Trophoblast cell (in vitro differentiated cells and primary cell): ENCODE data around the gene EPN1.
A peak's percentile ranks its signal among the peaks of the same experiment; 100 is the strongest.

Experiments
- DNase-seq, 2 donors: peaks; one replicate each; pipeline ENCODE4 v3.0.0-alpha.2; 2016
- H2AFZ ChIP-seq: 2 replicates; pipeline ENCODE4 v1.6.1; 2013; ENCODE audit warnings: low read length, moderate library complexity, mild to moderate bottlenecking; ENCODE audit not compliant: insufficient read depth, poor library complexity
- H2AK5ac ChIP-seq: 2 replicates; pipeline ENCODE4 v1.6.1; 2013; ENCODE audit warnings: mild to moderate bottlenecking, low read length
- H2BK120ac ChIP-seq: 2 replicates; pipeline ENCODE4 v1.6.1; 2013; ENCODE audit warnings: low read length, mild to moderate bottlenecking, moderate library complexity; ENCODE audit not compliant: insufficient read depth, poor library complexity
- H2BK12ac ChIP-seq: 2 replicates; pipeline ENCODE4 v1.6.1; 2013; ENCODE audit warnings: mild to moderate bottlenecking, low read length, moderate library complexity
- H2BK5ac ChIP-seq: 2 replicates; pipeline ENCODE4 v1.6.1; 2013; ENCODE audit warnings: low read length, low read depth, moderate library complexity, mild to moderate bottlenecking; ENCODE audit not compliant: poor library complexity
- H3K14ac ChIP-seq: 2 replicates; pipeline ENCODE4 v1.6.1; 2013; ENCODE audit warnings: mild to moderate bottlenecking, low read length
- H3K18ac ChIP-seq: 2 replicates; pipeline ENCODE4 v1.6.1; 2013; ENCODE audit warnings: mild to moderate bottlenecking, low read length
- H3K23ac ChIP-seq: 2 replicates; pipeline ENCODE4 v1.6.1; 2013; ENCODE audit warnings: low read length
- H3K27ac ChIP-seq: 2 replicates; pipeline ENCODE4 v1.5.1; 2013; ENCODE audit warnings: low read depth, mild to moderate bottlenecking, inconsistent platforms, low read length, moderate library complexity
- H3K27me3 ChIP-seq: 2 replicates; pipeline ENCODE4 v1.6.1; 2013; ENCODE audit warnings: inconsistent platforms, mild to moderate bottlenecking, low read length, moderate library complexity; ENCODE audit not compliant: insufficient read depth
- H3K36me3 ChIP-seq, 2 experiments: 1 replicate in 1 of 2; 2 replicates in 1 of 2; pipeline ENCODE4 v1.6.1; 2013; ENCODE audit warnings: low read length in 2 of 2, mild to moderate bottlenecking in 2 of 2, moderate library complexity in 1 of 2; ENCODE audit not compliant: insufficient read depth in 2 of 2, control insufficient read depth in 1 of 2
- H3K4ac ChIP-seq: 2 replicates; pipeline ENCODE4 v1.6.1; 2013; ENCODE audit warnings: low read depth, mild to moderate bottlenecking, low read length, moderate library complexity
- H3K4me1 ChIP-seq, 2 experiments: 1 replicate in 1 of 2; 2 replicates in 1 of 2; pipeline ENCODE4 v1.6.1; 2013; ENCODE audit warnings: low read length in 2 of 2, mild to moderate bottlenecking in 2 of 2, moderate library complexity in 1 of 2; ENCODE audit not compliant: insufficient read depth in 2 of 2, control insufficient read depth in 1 of 2
- H3K4me2 ChIP-seq: 2 replicates; pipeline ENCODE4 v1.6.1; 2013; ENCODE audit warnings: inconsistent platforms, mild to moderate bottlenecking, low read length, moderate library complexity
- H3K4me3 ChIP-seq: 2 replicates; pipeline ENCODE4 v1.5.1; 2013; ENCODE audit warnings: mild to moderate bottlenecking, low read depth, low read length, inconsistent platforms
- H3K79me1 ChIP-seq: one replicate; pipeline ENCODE4 v1.6.1; 2013; ENCODE audit warnings: low read length
- H3K79me2 ChIP-seq: 2 replicates; pipeline ENCODE4 v1.6.1; 2013; ENCODE audit warnings: low read length, mild to moderate bottlenecking; ENCODE audit not compliant: control insufficient read depth, insufficient read depth, poor library complexity
- H3K9ac ChIP-seq: 2 replicates; pipeline ENCODE4 v1.6.1; 2013; ENCODE audit warnings: mild to moderate bottlenecking, low read length
- H3K9me3 ChIP-seq: 2 replicates; pipeline ENCODE4 v1.6.1; 2013; ENCODE audit warnings: low read depth, mild to moderate bottlenecking, control low read depth, inconsistent platforms, low read length; ENCODE audit not compliant: insufficient read depth
- H4K12ac ChIP-seq: 2 replicates; pipeline ENCODE4 v1.6.1; 2013; ENCODE audit warnings: low read depth, mild to moderate bottlenecking, low read length, moderate library complexity
- H4K8ac ChIP-seq: 2 replicates; pipeline ENCODE4 v1.6.1; 2013; ENCODE audit warnings: low read depth, mild to moderate bottlenecking, low read length, moderate library complexity
- H4K91ac ChIP-seq: one replicate; pipeline ENCODE4 v1.6.1; 2013; ENCODE audit warnings: low read depth, mild to moderate bottlenecking, low read length, moderate library complexity
- WGBS: extraction: QIAGEN DNeasy Blood & Tissue Kit; methylation state at CpG from one replicate; pipeline ENCODE4 v1.1.7; 2013; ENCODE audit warnings: missing lambda C conversion rate; ENCODE audit not compliant: insufficient read length, insufficient coverage; ENCODE audit errors: extremely low coverage; 5-methylcytosine and 5-hydroxymethylcytosine counted together

The EPN1 gene

GRCh38 chr19:55676889-55677505 lies 2.0 kb downstream of the EPN1 start:
- no peaks in the 10 kb centered on the region for H3K27me3 ChIP-seq
- H3K79me1 ChIP-seq: peaks cover 4% of the 10 kb centered on the region
- H4K8ac ChIP-seq: no peak overlapping the region
- H3K79me2 ChIP-seq: peaks cover 9% of the 10 kb centered on the region
- DNase-seq: no peak
- H2AFZ ChIP-seq: no peak overlapping the region
- no peak overlapping the region for H3K23ac ChIP-seq
- H3K36me3 ChIP-seq: peaks cover 51 to 57% of the 10 kb centered on the region in 2 experiments
- H3K4ac ChIP-seq: peak overlapping the region; percentile 34
- peaks cover 0 to 3% of the 10 kb centered on the region in 2 experiments for H3K4me1 ChIP-seq
- H2AK5ac ChIP-seq: no peak overlapping the region
- H2BK5ac ChIP-seq: no peak overlapping the region
- H3K18ac ChIP-seq: no peak overlapping the region
- no peak overlapping the region for H3K14ac ChIP-seq
- H3K9me3 ChIP-seq: no peaks in the 10 kb centered on the region
- no peak overlapping the region for H4K91ac ChIP-seq
- H2BK120ac ChIP-seq: no peak overlapping the region
- no peak overlapping the region for H3K27ac ChIP-seq
- H4K12ac ChIP-seq: no peak overlapping the region
- no peak overlapping the region for H2BK12ac ChIP-seq
- no peak overlapping the region for H3K9ac ChIP-seq
- WGBS: no CpG with 5 or more reads among the region's 7 CpGs
- no peak overlapping the region for H3K4me2 ChIP-seq
- no peak overlapping the region for H3K4me3 ChIP-seq

- Histone ChIP-seq H3K23ac (no peak overlapping the region), H3K36me3 (peaks cover 53 to 58% of the 10 kb centered on the region in 2 experiments), H3K4me1 (peaks cover 0 to 3% of the 10 kb centered on the region in 2 experiments), H3K4me3 (no peak overlapping the region), H3K9ac (no peak overlapping the region), H3K18ac (no peak overlapping the region), H4K12ac (no peak overlapping the region), H2AFZ (no peak overlapping the region), H3K79me2 (peaks cover 9% of the 10 kb centered on the region), H2AK5ac (no peak overlapping the region), H3K27me3 (no peaks in the 10 kb centered on the region), H3K27ac (no peak overlapping the region), H4K91ac (no peak overlapping the region), H2BK120ac (no peak overlapping the region), H3K4ac (peak overlapping the region; percentile 46), H4K8ac (no peak overlapping the region), H3K79me1 (peaks cover 4% of the 10 kb centered on the region), H3K4me2 (no peak overlapping the region), H3K9me3 (no peaks in the 10 kb centered on the region), H2BK5ac (no peak overlapping the region), H2BK12ac (no peak overlapping the region), H3K14ac (no peak overlapping the region)
- DNase-seq: no peak
- WGBS: no CpG with 5 or more reads among the region's 6 CpGs
Measured at GRCh38 chr19:55677572-55678028, 2.6 kb downstream of the EPN1 start.

- H3K4me1 ChIP-seq: peaks cover 0 to 3% of the 10 kb centered on the region in 2 experiments
- no peak overlapping the region for H4K91ac ChIP-seq
- H3K9ac ChIP-seq: no peak overlapping the region
- H4K8ac ChIP-seq: no peak overlapping the region
- no peak overlapping the region for H3K4me3 ChIP-seq
- H3K79me2 ChIP-seq: peaks cover 9% of the 10 kb centered on the region
- H3K18ac ChIP-seq: no peak overlapping the region
- H2BK120ac ChIP-seq: no peak overlapping the region
- H4K12ac ChIP-seq: no peak overlapping the region
- H3K9me3 ChIP-seq: no peaks in the 10 kb centered on the region
- H2BK5ac ChIP-seq: no peak overlapping the region
- no peak overlapping the region for H2AK5ac ChIP-seq
- no peak overlapping the region for H3K14ac ChIP-seq
- H3K36me3 ChIP-seq: peaks cover 53 to 54% of the 10 kb centered on the region in 2 experiments
- H3K27ac ChIP-seq: no peak overlapping the region
- no peak overlapping the region for H2AFZ ChIP-seq
- WGBS: no CpG with 5 or more reads among the region's 21 CpGs
- no peak overlapping the region for H3K4me2 ChIP-seq
- no peak overlapping the region for H2BK12ac ChIP-seq
- H3K79me1 ChIP-seq: peaks cover 4% of the 10 kb centered on the region
- no peak overlapping the region for H3K4ac ChIP-seq
- DNase-seq: peak in 1 of 2 donors; percentile 12
- H3K23ac ChIP-seq: no peak overlapping the region
- H3K27me3 ChIP-seq: no peaks in the 10 kb centered on the region
Measured at GRCh38 chr19:55678121-55678671, 3.2 kb downstream of the EPN1 start.

GRCh38 chr19:55679343-55680257 lies 4.6 kb downstream of the EPN1 start:
- no peak overlapping the region for H3K9ac ChIP-seq
- H3K18ac ChIP-seq: no peak overlapping the region
- H3K4me2 ChIP-seq: no peak overlapping the region
- H3K79me1 ChIP-seq: peaks cover 4% of the 10 kb centered on the region
- H3K9me3 ChIP-seq: no peaks in the 10 kb centered on the region
- H3K4me3 ChIP-seq: peak overlapping the region; percentile 39
- no peak overlapping the region for H2BK5ac ChIP-seq
- H2AFZ ChIP-seq: no peak overlapping the region
- H2BK120ac ChIP-seq: no peak overlapping the region
- no peak overlapping the region for H3K23ac ChIP-seq
- H3K27ac ChIP-seq: no peak overlapping the region
- H3K27me3 ChIP-seq: no peaks in the 10 kb centered on the region
- H3K36me3 ChIP-seq: peaks cover 55 to 57% of the 10 kb centered on the region in 2 experiments
- H4K91ac ChIP-seq: no peak overlapping the region
- H3K4me1 ChIP-seq: peaks cover 0 to 3% of the 10 kb centered on the region in 2 experiments
- no peak overlapping the region for H2BK12ac ChIP-seq
- H2AK5ac ChIP-seq: no peak overlapping the region
- no peak for DNase-seq
- H4K8ac ChIP-seq: no peak overlapping the region
- no CpG with 5 or more reads among the region's 24 CpGs for WGBS
- no peak overlapping the region for H3K14ac ChIP-seq
- H3K79me2 ChIP-seq: peaks cover 9% of the 10 kb centered on the region
- H4K12ac ChIP-seq: no peak overlapping the region
- no peak overlapping the region for H3K4ac ChIP-seq
